ENCODE data around the gene GPR135.

DNA sequence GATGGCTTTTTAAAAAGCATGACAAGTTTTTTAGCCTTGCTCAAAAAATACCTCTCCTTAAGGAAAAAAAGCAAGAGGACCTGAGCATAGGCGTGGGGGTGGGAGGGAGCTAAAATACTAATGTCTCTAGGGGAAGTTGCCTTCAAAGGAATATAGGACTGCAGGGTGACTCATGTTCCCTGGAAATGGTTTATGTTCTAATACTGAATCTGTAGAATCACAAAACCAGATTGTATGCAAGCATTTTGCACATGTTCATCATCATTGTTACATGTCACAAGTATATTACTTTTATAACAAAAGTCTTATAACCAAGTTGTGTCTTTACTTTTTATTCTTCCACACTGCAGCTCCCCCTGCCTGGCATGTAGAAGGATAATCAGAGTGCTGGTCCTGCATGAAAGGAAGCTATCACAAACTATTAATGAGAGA, 36.6 kb downstream of the GPR135 start:
- TF ChIP-seq, protein P1, sequence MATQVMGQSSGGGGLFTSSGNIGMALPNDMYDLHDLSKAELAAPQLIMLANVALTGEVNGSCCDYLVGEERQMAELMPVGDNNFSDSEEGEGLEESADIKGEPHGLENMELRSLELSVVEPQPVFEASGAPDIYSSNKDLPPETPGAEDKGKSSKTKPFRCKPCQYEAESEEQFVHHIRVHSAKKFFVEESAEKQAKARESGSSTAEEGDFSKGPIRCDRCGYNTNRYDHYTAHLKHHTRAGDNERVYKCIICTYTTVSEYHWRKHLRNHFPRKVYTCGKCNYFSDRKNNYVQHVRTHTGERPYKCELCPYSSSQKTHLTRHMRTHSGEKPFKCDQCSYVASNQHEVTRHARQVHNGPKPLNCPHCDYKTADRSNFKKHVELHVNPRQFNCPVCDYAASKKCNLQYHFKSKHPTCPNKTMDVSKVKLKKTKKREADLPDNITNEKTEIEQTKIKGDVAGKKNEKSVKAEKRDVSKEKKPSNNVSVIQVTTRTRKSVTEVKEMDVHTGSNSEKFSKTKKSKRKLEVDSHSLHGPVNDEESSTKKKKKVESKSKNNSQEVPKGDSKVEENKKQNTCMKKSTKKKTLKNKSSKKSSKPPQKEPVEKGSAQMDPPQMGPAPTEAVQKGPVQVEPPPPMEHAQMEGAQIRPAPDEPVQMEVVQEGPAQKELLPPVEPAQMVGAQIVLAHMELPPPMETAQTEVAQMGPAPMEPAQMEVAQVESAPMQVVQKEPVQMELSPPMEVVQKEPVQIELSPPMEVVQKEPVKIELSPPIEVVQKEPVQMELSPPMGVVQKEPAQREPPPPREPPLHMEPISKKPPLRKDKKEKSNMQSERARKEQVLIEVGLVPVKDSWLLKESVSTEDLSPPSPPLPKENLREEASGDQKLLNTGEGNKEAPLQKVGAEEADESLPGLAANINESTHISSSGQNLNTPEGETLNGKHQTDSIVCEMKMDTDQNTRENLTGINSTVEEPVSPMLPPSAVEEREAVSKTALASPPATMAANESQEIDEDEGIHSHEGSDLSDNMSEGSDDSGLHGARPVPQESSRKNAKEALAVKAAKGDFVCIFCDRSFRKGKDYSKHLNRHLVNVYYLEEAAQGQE (IDR thresholded peaks at IDR 0.05; ENCODE audit: low read depth), result no peak
- TF ChIP-seq TCF12 (IDR thresholded peaks at IDR 0.05; ENCODE audit: low read depth) (no peak), TAF1 (IDR thresholded peaks at IDR 0.05; ENCODE audit: low read depth) (no peak), RAD21 (IDR thresholded peaks at IDR 0.05; ENCODE audit: low read depth) (no peak; the same call in 1 of the 2 replicates)
